Smooth muscle cell (in vitro differentiated cells): ENCODE data around the gene SLAMF6. TPM values are rescaled to one million over a fixed set of nuclear protein-coding genes. Genes with fewer than 3 reads are reported as not detected.
"Not testable (repeated sequence)": the region's sequence is repeated elsewhere in the genome, so short reads cannot be mapped to it uniquely, and the experiment has no call there.

Experiments used
- DNase-seq: peaks from one replicate; lab custom pipeline; 2025; ENCODE audit not compliant: unreplicated experiment; lab: John Stamatoyannopoulos, UW
- H2AFZ ChIP-seq: fragments of 200-600 bp; sonication (generic); 2 replicates; pipeline ENCODE4 v1.6.0; 2016; ENCODE audit warnings: antibody characterized with exemption, low read depth, mild to moderate bottlenecking
- H3F3A ChIP-seq: fragments of 200-600 bp; sonication (generic); 2 replicates; pipeline ENCODE4 v1.6.0; 2017; ENCODE audit warnings: antibody characterized with exemption, low read depth
- H3K27ac ChIP-seq: fragments of 200-600 bp; sonication (generic); 2 replicates; pipeline ENCODE4 v1.5.1; 2016; ENCODE audit warnings: low read depth, mild to moderate bottlenecking
- H3K27me3 ChIP-seq: fragments of 200-600 bp; sonication (generic); 2 replicates; pipeline ENCODE4 v1.6.1; 2016; ENCODE audit warnings: low read depth, mild to moderate bottlenecking
- H3K36me3 ChIP-seq: fragments of 200-600 bp; sonication (generic); 2 replicates; pipeline ENCODE4 v1.5.1; 2016; ENCODE audit warnings: low read depth
- H3K4me1 ChIP-seq: fragments of 200-600 bp; sonication (generic); 2 replicates; pipeline ENCODE4 v1.5.1; 2016; ENCODE audit warnings: low read depth
- H3K4me2 ChIP-seq: fragments of 200-600 bp; sonication (generic); 2 replicates; pipeline ENCODE4 v1.6.0; 2016; ENCODE audit warnings: mild to moderate bottlenecking
- H3K4me3 ChIP-seq: fragments of 200-600 bp; sonication (generic); 2 replicates; pipeline ENCODE4 v1.5.1; 2016; ENCODE audit warnings: mild to moderate bottlenecking
- H3K79me2 ChIP-seq: fragments of 200-600 bp; sonication (generic); 2 replicates; pipeline ENCODE4 v1.6.0; 2016; ENCODE audit warnings: low read depth, mild to moderate bottlenecking
- H3K9ac ChIP-seq: fragments of 200-600 bp; sonication (generic); 2 replicates; pipeline ENCODE4 v1.6.0; 2016; ENCODE audit warnings: low read depth
- H3K9me3 ChIP-seq: fragments of 200-600 bp; sonication (generic); replicated peaks from 2 replicates; pipeline ENCODE4 v1.5.1; 2016; ENCODE audit warnings: low read depth
- H4K20me1 ChIP-seq: fragments of 200-600 bp; sonication (generic); 2 replicates; pipeline ENCODE4 v1.6.0; 2016; ENCODE audit warnings: low read depth
- WGBS: methylation state at CpG from one replicate; pipeline ENCODE4 v1.1.7; 2016; ENCODE audit warnings: low lambda C conversion rate; 5-methylcytosine and 5-hydroxymethylcytosine counted together
- polyA plus RNA-seq: library from polyadenylated mRNA; unstranded; fragments of >200 nt; fragmentation: Nextera tagmentation; extraction: Ambion mirVana; gene quantifications from 2 replicates; pipeline ENCODE4 v1.2.1, GENCODE V29; 2016
- total RNA-seq: library from RNA; depleted of rRNA; stranded (reverse); fragments of >200 nt; gene quantifications from 2 replicates; pipeline ENCODE4 v1.2.3, GENCODE V29; 2014
- TF ChIP-seq, protein P1 (sequence below): fragments of 200-600 bp; sonication (generic); IDR thresholded peaks from 2 replicates; pipeline ENCODE4 v1.5.1; 2017; ENCODE audit warnings: borderline replicate concordance, mild to moderate bottlenecking, antibody characterized with exemption; ENCODE audit not compliant: insufficient read depth, poor library complexity, severe bottlenecking

The SLAMF6 gene
- total and polyA plus RNA-seq, 2 experiments from 2014 or later = not detected

GRCh38 chr1:160503087-160503486 lies 20.0 kb downstream of the SLAMF6 start:
- Histone ChIP-seq H3K36me3 (no peaks in the 10 kb centered on the region), H4K20me1 (no peaks in the 10 kb centered on the region), H3K79me2 (no peaks in the 10 kb centered on the region), H3K4me1 (no peaks in the 10 kb centered on the region), H3K27ac (no peak overlapping the region), H3K4me2 (no peak overlapping the region), H2AFZ (no peak overlapping the region), H3K9ac (no peak overlapping the region), H3K27me3 (no peaks in the 10 kb centered on the region), H3K9me3 (no peaks in the 10 kb centered on the region), H3F3A (no peaks in the 10 kb centered on the region), H3K4me3 (no peak overlapping the region)
- DNase-seq = no peak
- TF ChIP-seq, protein P1, sequence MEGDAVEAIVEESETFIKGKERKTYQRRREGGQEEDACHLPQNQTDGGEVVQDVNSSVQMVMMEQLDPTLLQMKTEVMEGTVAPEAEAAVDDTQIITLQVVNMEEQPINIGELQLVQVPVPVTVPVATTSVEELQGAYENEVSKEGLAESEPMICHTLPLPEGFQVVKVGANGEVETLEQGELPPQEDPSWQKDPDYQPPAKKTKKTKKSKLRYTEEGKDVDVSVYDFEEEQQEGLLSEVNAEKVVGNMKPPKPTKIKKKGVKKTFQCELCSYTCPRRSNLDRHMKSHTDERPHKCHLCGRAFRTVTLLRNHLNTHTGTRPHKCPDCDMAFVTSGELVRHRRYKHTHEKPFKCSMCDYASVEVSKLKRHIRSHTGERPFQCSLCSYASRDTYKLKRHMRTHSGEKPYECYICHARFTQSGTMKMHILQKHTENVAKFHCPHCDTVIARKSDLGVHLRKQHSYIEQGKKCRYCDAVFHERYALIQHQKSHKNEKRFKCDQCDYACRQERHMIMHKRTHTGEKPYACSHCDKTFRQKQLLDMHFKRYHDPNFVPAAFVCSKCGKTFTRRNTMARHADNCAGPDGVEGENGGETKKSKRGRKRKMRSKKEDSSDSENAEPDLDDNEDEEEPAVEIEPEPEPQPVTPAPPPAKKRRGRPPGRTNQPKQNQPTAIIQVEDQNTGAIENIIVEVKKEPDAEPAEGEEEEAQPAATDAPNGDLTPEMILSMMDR = no peak
- 94% methylated on average over 6 of the region's 6 CpGs for WGBS

DNA sequence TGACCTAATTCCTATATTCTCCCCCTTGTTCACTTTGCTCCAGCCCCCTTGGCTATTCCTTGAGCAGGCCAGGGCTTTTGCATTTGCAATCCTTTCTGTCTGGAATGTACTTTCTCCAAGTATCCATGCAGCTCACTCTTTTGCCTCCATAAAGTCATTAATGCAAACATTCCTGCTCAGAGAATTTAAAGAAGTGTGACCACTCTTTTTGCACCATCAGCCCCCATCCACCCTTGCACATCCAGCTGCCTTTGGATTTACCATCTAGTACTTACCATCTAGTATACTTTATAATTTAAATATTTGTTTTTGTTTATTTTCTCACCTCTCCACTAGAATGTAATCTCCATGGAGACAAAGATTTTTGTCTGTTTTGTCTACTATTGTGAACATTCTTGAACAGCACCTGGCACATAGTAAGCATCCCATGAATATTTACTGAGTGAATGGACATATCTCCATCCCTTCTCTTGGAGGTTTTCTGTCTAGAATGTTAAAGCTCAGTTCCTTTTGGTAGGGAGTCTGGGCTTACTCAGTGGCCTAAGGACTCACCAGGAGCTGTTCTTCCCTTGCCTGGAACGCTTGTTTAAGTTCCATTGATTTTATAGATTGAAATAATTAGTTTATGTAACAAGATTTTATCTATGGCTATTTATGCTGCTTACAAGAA lies 22.6 kb downstream of the SLAMF6 start:
- no peaks in the 10 kb centered on the region for H3K36me3 ChIP-seq
- no peaks in the 10 kb centered on the region for H3K27me3 ChIP-seq
- H3K4me1 ChIP-seq = no peaks in the 10 kb centered on the region
- no peak for DNase-seq
- 70% methylated on average over 1 of the region's 1 CpG for WGBS
- H4K20me1 ChIP-seq = no peaks in the 10 kb centered on the region
- TF ChIP-seq, protein P1 = no peak
- H3F3A ChIP-seq = no peaks in the 10 kb centered on the region
- no peak overlapping the region for H3K27ac ChIP-seq
- no peak overlapping the region for H3K9ac ChIP-seq
- H3K4me2 ChIP-seq = no peak overlapping the region
- no peaks in the 10 kb centered on the region for H3K79me2 ChIP-seq
- no peaks in the 10 kb centered on the region for H3K9me3 ChIP-seq
- no peak overlapping the region for H2AFZ ChIP-seq
- no peak overlapping the region for H3K4me3 ChIP-seq

DNA sequence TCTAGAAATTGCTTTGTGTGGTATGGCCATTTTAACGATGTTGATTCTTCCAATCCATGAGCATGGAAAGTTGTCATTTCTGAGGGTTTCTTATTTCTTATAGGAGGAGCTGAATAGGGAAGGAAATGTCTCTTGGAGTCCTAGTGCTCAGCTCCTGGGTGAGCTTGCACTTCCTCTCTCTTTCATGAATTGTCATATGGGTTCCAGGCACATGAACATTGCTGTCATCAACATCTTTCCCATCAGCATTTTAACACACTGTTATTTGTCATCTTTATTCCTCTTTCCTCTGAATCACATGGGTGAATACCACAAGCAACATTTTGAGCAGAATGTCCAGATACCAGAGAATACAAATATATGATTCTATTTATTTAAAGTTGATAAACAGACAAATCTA lies 23.4 kb downstream of the SLAMF6 start:
- H3K27ac ChIP-seq = no peak overlapping the region
- H3K9ac ChIP-seq = no peak overlapping the region
- H3K4me2 ChIP-seq = no peak overlapping the region
- H3K79me2 ChIP-seq = no peaks in the 10 kb centered on the region
- no peaks in the 10 kb centered on the region for H4K20me1 ChIP-seq
- H3F3A ChIP-seq = no peaks in the 10 kb centered on the region
- H3K4me3 ChIP-seq = no peak overlapping the region
- TF ChIP-seq, protein P1 = no peak
- 94% methylated on average over 1 of the region's 1 CpG for WGBS
- no peak for DNase-seq
- no peak overlapping the region for H2AFZ ChIP-seq
- no peaks in the 10 kb centered on the region for H3K9me3 ChIP-seq
- H3K4me1 ChIP-seq = no peaks in the 10 kb centered on the region
- no peaks in the 10 kb centered on the region for H3K27me3 ChIP-seq
- no peaks in the 10 kb centered on the region for H3K36me3 ChIP-seq

GRCh38 chr1:160498301-160499065 lies 24.6 kb downstream of the SLAMF6 start:
- not testable (repeated sequence) for H4K20me1 ChIP-seq, H3K79me2 ChIP-seq, DNase-seq, H3K9me3 ChIP-seq, H3K4me3 ChIP-seq, H3K9ac ChIP-seq, H3K27ac ChIP-seq, H3K27me3 ChIP-seq, H3K4me2 ChIP-seq, H2AFZ ChIP-seq, H3K36me3 ChIP-seq, H3K4me1 ChIP-seq, H3F3A ChIP-seq
- WGBS = 95% methylated on average over 3 of the region's 3 CpGs
